GM18519 (cell line): ENCODE measurements around the gene PGAP3.

Source experiments
- ATAC-seq: cut with Tn5 transposase; IDR thresholded peaks from one replicate; pipeline ENCODE4 v1.9.1; 2021; ENCODE audit warnings: mild to moderate bottlenecking, moderate library complexity; ENCODE audit not compliant: unreplicated experiment, low FRiP score

The PGAP3 gene

DNA sequence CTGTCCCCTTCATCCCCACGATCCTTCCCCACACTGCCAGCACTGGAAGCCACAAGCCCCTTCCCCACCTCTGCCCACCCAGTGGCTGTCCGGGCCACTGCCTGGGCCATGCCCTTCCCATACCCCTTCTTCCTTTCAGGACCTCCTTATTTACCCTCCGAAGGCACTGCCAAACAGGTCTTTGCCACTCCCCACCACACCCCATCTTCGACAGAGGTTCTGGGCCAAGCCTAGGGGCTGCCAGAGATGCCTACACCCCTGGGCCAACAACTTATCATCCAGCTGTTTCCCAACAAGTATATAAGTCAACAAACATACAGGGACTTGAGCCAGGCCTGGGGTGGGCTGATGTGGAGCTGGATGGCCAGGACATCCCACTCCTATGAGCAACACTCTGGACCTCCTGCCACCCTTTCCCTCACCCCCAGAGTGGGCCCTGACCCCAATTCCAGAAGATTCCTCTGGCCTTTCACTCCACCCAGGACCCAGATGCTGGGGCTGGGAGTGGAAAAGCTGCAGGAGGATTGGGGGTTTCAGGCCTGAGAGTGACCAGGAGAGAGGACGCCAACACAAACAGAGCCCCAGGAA is 62.6 kb downstream of the PGAP3 start:
- no peak for ATAC-seq

DNA sequence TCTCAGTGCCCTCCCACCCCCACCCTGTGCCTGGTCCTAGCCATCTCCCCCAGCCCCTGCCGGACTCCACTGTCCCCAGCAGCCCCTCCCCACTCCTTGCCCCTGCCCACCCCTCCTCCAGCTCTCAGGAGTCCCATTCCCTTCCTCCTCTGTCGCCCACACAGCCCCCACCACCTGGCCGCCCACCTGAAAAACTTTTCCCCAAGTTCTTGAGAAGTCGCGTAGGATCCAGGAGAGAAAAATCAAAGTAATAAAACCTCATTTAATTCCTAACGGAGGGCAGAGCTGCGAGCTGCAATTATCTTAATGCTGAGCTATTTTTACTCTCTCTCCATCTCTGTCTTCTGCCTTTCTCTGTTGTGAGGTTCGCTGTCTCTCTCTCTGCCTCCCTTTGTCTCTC is 63.5 kb downstream of the PGAP3 start:
- ATAC-seq = no peak

DNA sequence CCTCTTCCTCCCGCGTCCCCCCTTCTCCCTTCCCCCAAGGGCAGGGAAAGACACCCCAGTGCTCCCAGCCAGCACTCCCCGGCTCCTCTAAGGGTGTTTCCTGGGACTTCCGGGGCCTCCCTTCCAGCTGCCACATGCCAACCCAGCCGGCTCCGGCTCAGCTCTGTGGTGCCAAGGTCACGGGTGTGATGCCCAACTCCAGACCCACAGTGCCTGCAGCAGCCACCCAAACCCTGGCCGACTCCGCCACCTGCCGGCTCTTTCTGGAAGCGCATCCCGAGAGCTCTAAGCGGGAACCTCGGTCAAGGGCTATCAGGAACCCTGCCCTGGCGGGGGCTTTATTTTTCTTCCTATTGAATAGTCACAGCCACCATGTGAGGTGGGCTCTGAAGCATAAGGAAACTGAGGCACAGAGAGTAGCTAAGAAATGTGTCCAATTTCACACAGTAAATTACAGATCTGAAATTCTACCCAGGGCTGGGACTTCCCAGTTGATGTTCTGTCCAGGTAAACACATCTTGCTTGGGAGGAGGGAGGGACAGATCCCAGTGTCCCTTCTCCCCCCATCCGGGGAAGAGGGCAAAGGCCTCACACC is 64.4 kb downstream of the PGAP3 start:
- ATAC-seq = no peak

DNA sequence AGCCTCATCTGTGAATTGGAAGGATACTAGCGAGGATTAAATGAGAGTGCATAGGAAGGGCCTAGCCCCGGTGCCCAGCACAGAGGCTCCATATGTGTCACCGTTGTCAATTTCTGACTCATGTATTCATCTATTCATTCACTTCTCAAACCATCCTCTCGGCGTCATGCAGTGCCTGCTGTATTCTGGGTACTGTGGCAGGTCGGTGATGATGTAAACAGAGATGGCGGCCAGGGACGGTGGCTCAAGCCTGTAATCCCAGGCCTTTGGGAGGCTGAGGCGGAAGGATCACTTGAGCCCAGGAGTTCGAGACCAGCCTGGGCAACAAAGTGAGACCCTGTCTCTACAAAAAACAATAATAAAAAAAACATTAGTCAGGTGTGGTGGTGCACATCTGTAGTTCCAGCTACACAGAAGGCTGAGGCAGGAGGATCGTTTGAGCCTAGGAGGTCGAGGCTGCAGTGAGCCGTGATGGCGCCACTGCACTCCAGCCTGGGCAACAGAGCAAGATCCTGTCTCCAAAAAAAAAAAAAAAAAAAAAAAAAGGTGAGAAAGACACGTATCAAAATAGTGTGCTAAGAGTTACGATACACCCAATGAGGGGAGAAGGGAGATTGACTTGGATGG is 65.4 kb downstream of the PGAP3 start:
- ATAC-seq = no peak

DNA sequence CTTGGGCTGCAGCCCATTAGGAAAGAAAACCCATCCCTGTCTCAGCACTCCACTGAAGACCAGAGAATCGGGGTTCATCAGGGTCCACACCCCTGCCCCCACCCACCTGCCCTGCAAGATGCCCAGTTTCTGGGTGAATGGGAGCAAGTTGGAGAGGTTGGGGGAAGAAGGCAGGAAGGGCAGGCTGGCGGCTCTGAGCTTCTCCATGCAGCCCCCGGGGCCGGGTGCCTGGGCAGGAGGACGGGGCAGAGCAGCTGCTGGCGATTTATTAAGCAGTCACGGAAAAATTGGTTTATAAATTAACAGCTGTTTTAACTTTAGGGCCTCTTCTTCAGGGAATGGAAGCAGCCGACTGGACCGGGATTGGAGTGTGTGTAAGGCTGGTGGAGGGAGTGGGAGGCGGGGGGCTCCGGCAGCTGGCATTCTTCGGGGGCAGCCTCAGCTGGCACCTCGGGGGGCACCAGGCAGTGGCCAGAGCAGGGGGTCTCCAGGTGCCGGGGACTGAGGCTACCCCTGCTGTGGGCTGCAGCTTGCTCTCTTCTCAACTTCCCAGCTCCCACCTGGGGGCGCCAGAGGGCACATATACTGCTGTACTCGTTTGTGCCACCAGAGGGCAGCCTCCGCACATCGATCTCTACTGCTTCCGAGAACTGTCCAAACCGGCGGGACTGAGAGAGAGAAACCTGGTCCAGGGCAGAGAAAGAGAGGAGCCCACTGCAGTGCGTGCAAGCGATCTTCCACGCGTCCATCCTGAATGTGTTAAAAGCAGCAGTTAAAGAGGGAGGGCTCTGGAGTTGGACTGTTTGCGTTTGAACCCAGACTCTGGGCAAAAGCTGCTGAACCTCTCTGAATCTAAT is 66.1 kb downstream of the PGAP3 start:
- ATAC-seq = no peak
